ENCODE measurements around the gene FOXN3.

Gene FOXN3

DNA sequence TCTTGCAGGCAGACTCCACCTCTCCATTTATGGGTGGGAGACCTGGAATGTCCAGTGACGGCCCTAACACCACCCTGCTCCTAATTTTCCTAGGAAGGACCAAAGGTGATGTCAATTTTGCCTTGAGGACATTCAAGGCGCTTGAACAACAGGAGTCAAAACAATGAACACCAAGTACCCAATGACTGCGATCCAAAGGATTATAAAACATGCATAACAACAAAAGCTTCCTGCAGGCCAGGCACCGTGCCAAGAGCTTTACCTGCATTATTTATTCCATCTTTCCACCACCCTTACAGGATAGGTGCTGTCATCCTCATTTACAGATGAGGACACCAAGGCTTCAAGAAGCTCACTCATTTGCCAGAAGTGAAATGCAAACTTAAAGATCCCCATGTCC is 15.2 kb upstream of the FOXN3 start:
- no peak for DNase-seq (ENCODE audit: low read depth)

DNA sequence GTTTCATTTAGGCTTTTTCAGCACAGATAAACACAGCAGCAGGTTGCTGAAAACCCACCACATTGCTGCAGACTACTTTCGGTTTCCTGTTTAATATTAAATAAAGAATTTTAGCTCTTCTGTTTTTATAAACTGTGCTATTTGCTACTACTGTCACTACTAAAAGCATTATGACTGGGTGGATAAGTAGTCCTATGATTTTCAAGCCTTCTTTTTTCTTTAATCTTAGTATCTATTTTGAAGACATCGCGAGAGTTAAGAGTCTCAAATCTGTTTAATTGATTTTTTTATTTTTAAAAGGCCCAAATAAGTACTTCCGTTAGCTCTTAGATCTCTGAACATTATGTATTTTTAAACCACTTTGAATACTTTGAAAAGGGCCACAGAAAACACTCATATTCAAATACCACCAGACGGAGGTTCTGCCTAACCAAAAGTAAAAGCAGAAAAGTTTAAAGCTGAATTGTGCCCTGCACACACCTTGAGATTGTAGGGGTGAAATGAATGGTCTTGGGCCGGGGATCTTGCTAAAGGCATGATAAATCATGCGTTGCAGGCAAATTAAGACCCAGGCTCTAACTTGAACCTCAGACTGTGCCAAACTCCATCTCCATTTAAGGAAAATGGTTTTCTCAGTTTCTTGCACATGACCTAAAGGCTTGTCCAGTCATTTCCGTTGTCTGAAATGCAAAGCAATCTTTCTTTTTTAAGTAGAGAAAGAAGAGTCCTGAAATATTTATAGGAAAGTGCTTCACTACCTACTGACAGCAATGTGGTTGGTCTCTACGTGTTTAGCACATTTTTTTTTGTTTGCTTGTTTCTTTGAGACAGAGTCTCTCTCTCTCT is 13.6 kb upstream of the FOXN3 start:
- no peak for DNase-seq (ENCODE audit: low read depth)

- DNase-seq (ENCODE audit: low read depth): no peak
Measured at GRCh38 chr14:89429199-89430181, 12.5 kb upstream of the FOXN3 start.

DNA sequence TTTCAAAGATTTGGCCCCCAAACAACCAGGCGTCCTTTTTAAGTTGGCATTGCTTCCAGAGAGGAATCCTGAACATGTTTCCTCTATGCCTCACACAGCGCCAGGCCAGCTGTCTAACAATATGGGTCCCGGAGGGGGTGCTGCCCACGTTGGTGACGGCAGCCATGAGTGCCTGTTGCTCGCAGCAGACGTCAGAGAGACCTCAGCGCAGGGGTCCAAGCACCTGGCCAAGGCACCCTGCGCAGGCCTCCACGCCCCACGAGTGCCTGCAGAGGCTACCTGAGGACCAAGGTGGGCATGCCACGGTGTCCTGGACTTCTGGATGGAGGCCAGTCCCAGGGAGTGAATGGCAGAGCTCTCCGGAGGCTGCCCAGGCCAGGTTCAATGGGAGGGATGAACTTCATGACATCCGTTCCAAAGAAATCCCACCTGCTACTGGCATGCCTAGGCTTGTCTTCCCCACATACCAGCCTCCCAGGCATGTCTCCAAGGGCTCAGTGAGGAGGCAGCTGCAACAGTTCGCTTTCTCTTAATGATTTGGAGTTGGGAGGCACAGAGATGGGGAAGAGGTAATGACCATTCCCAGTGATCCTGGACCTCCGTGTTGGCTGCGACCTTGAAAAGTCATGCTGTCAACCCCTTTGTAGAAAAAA is 11.6 kb upstream of the FOXN3 start:
- DNase-seq (ENCODE audit: low read depth): no peak

DNA sequence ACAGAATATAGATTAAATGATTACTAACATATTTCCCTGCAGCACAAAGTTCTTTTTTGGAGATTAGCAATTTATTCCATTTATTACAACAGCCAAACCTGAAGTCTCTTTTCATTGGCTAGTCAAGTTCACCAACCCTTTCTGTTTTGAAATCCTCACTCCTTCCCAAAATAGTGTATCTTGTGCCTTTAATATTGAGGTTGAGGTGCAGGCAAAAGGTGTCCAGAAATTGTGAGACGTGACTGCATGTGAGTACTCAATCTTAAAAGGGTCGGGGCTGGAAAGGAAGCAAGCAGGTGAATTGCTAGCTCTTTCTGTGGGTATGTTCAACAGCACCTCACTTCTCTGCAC is 11.1 kb upstream of the FOXN3 start:
- DNase-seq (ENCODE audit: low read depth): no peak

DNA sequence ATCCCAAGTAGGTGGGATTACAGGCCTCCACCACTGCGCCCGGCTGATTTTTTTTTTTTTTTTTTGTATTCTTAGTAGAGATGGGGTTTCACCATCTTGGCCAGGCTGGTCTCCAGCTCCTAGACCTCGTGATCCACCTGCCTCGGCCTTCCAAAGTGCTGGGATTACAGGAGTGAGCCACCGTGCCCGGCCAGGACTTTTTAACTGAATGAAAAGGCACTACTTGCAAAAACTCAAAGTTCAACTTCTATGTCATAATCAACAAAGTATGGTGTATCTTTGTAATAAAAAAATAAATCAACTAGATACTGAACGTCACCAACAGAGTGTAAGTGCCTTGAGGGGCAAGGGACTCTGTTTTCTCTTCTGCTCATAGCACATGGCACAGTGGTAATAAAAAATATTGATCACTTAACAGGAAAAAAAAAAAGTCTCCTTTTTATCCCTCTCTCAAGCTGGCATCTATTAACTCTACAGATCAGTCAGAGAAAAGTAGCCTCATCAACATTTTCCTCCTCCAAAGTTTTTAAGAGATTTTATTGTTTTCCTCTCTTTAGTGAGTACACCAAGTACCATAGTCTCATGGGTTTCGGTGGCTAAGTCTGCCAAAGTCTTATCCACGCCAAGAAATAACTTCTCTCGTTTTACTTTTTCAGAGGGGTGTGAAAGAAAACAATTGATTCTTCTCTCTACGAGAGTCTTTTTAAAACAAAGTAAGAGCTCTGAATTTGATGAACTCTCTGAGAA is 10.6 kb upstream of the FOXN3 start:
- no peak for DNase-seq (ENCODE audit: low read depth)

DNA sequence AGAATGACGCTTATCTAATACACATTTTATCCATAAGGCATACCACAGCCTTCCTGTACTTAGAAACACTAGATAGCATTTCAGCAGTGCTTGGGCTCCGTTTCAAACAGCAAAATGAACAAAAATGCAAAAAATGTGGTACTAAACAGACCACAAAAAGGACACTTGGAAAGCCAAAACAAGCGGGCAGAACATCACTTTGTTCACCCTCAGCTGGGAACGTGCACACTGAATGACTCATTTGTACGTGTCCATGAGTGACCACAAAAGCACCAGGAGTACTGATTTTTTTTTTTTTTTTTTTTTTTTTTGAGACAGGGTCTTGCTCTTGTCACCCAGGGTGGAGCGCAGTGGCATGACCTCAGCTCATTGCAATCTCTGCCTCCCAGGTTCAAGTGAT is 8.9 kb upstream of the FOXN3 start:
- no peak for DNase-seq (ENCODE audit: low read depth)

- DNase-seq (ENCODE audit: low read depth): no peak
Measured at GRCh38 chr14:89424241-89424640, 7.2 kb upstream of the FOXN3 start.

DNA sequence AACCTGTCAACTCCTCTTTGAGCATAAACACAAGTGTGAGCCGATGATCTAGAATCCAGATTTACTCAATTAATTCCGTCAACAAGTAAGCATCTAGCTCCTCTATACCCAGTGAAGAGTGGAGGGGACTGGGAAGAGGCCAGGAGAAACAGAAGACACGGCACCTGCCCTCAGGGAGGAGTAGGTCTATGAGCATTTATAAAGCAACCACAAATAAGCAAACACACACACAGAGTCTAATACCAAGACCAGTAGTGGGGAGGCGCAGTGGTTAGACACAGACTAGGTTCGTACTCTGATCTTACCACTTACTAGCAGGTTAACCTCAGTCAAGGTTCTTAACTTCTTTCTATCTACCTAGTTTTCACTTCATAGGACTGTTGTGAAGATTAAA is 5.9 kb upstream of the FOXN3 start:
- DNase-seq (ENCODE audit: low read depth): no peak

DNA sequence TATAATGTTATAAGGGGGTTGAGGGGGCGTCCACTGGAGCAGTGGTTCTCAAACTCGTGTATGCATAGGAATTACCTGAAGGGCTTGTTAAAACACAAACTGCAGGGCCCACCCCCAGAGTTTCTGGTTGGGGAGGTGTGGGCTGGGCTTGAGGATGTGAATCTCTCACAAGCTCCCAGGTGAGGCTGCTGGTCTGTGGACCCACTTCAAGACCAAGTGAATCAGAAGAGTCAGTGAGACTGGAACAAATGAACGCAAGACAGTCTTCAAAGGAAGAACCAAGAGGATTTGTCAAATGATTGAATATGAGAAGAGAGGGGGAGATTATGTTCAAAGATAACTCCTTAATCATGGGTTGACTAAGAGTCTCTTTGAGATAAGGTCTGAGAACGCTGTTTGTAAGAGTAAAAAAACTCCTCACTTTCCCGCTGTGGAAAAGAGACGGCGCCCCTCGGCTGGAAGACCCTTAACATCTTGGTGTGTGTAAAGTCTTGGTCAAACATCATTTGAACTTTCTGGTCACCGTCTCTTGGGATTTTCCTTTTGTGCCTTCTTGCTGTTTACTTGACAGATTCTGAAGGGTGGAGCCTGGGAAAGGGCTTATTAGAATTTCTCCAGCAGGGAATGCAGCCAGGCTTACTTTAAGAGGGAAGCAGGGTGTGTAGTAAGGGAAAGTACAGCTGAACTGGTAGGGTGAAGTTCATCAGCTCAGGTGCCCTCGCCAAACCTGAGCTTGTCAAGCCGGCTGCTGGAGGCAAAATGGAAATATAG is 5.3 kb upstream of the FOXN3 start:
- no peak for DNase-seq (ENCODE audit: low read depth)

DNA sequence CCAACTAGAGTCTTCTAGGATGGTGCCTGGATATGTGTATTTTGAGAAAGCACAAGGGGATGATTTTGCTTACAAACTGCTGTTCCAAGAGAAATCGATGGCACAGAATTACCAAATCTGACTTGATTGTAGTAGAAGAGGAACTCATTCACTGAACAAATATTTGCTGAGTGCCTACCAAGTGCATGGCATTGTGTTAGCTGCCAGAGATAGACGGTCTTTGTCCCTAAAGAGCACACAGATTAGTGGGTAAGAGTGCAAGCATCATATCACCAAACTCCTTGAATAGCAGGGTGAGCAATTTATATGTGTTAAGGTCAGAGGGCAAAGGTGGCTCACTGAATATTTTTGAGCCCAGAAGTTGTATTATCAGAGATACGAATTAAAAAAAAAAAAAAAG is 3.5 kb upstream of the FOXN3 start:
- no peak for DNase-seq (ENCODE audit: low read depth)

GRCh38 chr14:89419973-89420482 is 3.0 kb upstream of the FOXN3 start:
- DNase-seq (ENCODE audit: low read depth): no peak

DNA sequence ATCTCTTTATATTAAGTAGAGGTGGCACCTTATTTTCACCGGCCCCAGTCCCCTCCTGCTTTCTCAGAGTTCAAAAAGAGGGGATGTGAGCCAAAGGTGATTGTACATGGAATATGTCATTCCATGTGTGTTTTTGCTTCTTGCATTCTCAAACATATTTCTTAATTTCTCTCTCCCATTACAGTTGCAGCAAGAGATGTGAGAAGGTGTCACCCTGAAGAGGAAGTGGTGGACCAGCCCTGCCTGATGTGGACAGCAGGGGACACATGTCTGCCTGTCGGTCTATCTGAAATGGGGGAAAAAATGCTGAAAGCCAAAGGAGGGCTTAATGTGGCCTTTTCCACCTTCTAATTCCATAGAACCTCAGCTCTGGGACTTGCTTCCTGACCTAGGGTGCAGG is 1.9 kb upstream of the FOXN3 start:
- DNase-seq (ENCODE audit: low read depth): no peak

DNA sequence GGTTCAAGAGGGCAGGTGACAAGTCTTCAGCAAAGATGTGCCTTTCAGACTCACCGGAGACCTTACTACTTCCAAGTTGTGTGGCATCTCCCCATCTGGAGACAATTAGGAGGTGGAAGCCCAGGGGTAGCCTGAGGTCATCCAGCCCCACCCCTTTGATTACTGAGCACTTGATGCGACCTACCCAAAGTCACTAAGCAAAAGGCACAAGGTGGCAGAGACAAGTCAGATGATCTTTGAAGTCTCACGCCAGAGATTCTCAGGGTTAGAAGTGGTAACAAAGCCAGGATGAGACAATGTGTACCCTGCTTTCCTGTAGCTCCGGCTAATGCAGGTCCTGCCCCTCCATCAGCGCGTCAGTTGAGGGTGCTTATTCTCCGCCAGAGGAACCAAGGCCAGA is 1.4 kb upstream of the FOXN3 start:
- no peak for DNase-seq (ENCODE audit: low read depth)

DNA sequence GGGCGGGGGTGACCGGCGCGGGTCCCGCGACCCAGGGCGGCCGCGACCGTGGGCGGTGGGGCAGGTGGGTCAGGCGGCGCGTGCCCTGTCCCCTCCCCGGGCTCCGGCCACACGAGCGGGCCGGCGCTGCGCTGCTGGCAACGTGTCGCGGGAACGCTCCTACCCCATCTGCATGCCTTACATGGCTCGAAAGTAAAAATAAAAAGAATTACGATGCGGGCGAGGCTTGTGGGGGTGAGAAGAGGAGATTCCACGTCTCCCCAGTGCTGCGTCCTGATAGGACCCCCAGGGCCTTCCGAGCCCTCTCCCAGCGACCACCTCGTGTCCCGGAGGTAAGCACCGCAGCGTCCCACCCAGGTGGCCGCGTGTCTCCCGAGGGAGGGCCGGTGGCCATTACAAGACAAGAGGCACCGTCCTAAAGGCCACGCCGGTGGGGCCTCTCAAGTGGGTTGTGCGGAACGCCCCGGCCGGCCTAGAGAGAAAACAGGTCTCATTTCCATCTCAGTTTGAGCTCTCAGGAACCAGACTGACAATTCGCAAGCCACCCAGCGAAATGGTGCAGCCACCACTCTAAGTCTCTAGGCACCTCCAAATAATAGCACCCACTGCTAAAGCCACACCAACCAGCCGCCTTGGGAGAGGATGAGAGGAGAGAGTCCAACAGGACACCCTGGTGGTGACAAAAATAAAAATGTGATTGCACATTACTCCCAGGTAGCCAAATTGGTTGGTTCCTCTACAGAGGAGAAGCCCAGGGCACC is 612 bp upstream of the FOXN3 start:
- peak; percentile 40 for DNase-seq (ENCODE audit: low read depth)

- DNase-seq (ENCODE audit: low read depth): peak; percentile 99
Measured at GRCh38 chr14:89416002-89416995, 734 bp downstream of the FOXN3 start.

- no peak for DNase-seq (ENCODE audit: low read depth)
Measured at GRCh38 chr14:89415159-89415558, 1.9 kb downstream of the FOXN3 start.

- no peak for DNase-seq (ENCODE audit: low read depth)
Measured at GRCh38 chr14:89411976-89412375, 5.1 kb downstream of the FOXN3 start.

- no peak for DNase-seq (ENCODE audit: low read depth)
Measured at GRCh38 chr14:89409961-89410360, 7.1 kb downstream of the FOXN3 start.

All from stimulated activated CD8-positive, alpha-beta memory T cell treated with anti-CD3 and anti-CD28 coated beads, Interleukin-12 subunit alpha, Interleukin-12 subunit beta, amount 100 ng/mL, for 4 hours (primary cell).